GM19238 (cell line): ENCODE results near the gene ITGB5.
"Not testable (repeated sequence)": the region's sequence is repeated elsewhere in the genome, so short reads cannot be mapped to it uniquely, and the experiment has no call there.

Source experiments
- DNase-seq: peaks from one replicate; pipeline ENCODE4 v3.0.0; 2011; ENCODE audit warnings: low spot score; ENCODE audit not compliant: insufficient read length

Gene ITGB5

GRCh38 chr3:124837730-124838186 lies 49.4 kb downstream of the ITGB5 start:
- no peak for DNase-seq

GRCh38 chr3:124837065-124837464 lies 50.1 kb downstream of the ITGB5 start:
- DNase-seq = no peak

- no peak for DNase-seq
Observed at GRCh38 chr3:124836448-124836847, 50.7 kb downstream of the ITGB5 start.

GRCh38 chr3:124834723-124835718 lies 52.1 kb downstream of the ITGB5 start:
- DNase-seq = peak; percentile 64

- no peak for DNase-seq
Observed at GRCh38 chr3:124833710-124834332, 53.3 kb downstream of the ITGB5 start.

- DNase-seq = no peak
Observed at GRCh38 chr3:124832782-124833709, 54.1 kb downstream of the ITGB5 start.

- DNase-seq = no peak
Observed at GRCh38 chr3:124831628-124832199, 55.5 kb downstream of the ITGB5 start.

GRCh38 chr3:124829819-124830554 lies 57.2 kb downstream of the ITGB5 start:
- no peak for DNase-seq

GRCh38 chr3:124829178-124829818 lies 57.9 kb downstream of the ITGB5 start:
- no peak for DNase-seq

GRCh38 chr3:124827476-124828206 lies 59.5 kb downstream of the ITGB5 start:
- not testable (repeated sequence) for DNase-seq

GRCh38 chr3:124826703-124827102 lies 60.5 kb downstream of the ITGB5 start:
- no peak for DNase-seq

GRCh38 chr3:124824286-124824915 lies 62.8 kb downstream of the ITGB5 start:
- DNase-seq = no peak

- no peak for DNase-seq
Observed at GRCh38 chr3:124823648-124824047, 63.5 kb downstream of the ITGB5 start.

GRCh38 chr3:124823206-124823605 lies 64.0 kb downstream of the ITGB5 start:
- no peak for DNase-seq

GRCh38 chr3:124821356-124821755 lies 65.8 kb downstream of the ITGB5 start:
- no peak for DNase-seq

- DNase-seq = no peak
Observed at GRCh38 chr3:124818398-124819091, 68.6 kb downstream of the ITGB5 start.

- no peak for DNase-seq
Observed at GRCh38 chr3:124817079-124817478, 70.1 kb downstream of the ITGB5 start.

- DNase-seq = no peak
Observed at GRCh38 chr3:124816206-124816605, 71.0 kb downstream of the ITGB5 start.
